ENCODE data around the gene PIGR.

PIGR gene

GRCh38 chr1:206946261-206946660 lies at the start of gene PIGR:
TSS of gene PIGR (minus strand) at chr1:206946466. CDS start at chr1:206940531, 5,935 bp downstream.
- no peak for DNase-seq (ENCODE audit: low spot score)
- no peak for TF ChIP-seq CTCF (IDR thresholded peaks at IDR 0.05; ENCODE audit: extremely low read depth, missing control alignments)

GRCh38 chr1:206992790-206993189 lies 46.5 kb upstream of the PIGR start:
- DNase-seq (ENCODE audit: low spot score): no peak
- TF ChIP-seq CTCF (IDR thresholded peaks at IDR 0.05; ENCODE audit: extremely low read depth, missing control alignments): no peak

GRCh38 chr1:206987873-206988272 lies 41.6 kb upstream of the PIGR start:
- TF ChIP-seq CTCF (IDR thresholded peaks at IDR 0.05; ENCODE audit: extremely low read depth, missing control alignments): no peak
- DNase-seq (ENCODE audit: low spot score): no peak

GRCh38 chr1:206986885-206987284 lies 40.6 kb upstream of the PIGR start:
- no peak for DNase-seq (ENCODE audit: low spot score)

GRCh38 chr1:206986402-206986801 lies 40.1 kb upstream of the PIGR start:
- no peak for TF ChIP-seq CTCF (IDR thresholded peaks at IDR 0.05; ENCODE audit: extremely low read depth, missing control alignments)
- no peak for DNase-seq (ENCODE audit: low spot score)

More at GRCh38 chr1:206986885-206987284, 40.6 kb upstream of the PIGR start:
- no peak for TF ChIP-seq CTCF (IDR thresholded peaks at IDR 0.05; ENCODE audit: extremely low read depth, missing control alignments)

GRCh38 chr1:206985162-206985749 lies 39.0 kb upstream of the PIGR start:
- no peak for DNase-seq (ENCODE audit: low spot score)
- TF ChIP-seq CTCF (IDR thresholded peaks at IDR 0.05; ENCODE audit: extremely low read depth, missing control alignments): no peak

- peak; percentile 76 for DNase-seq (ENCODE audit: low spot score)
- TF ChIP-seq CTCF (IDR thresholded peaks at IDR 0.05; ENCODE audit: extremely low read depth, missing control alignments): peak; percentile 81
Observed at GRCh38 chr1:206982216-206982615, 36.0 kb upstream of the PIGR start.
